Measurements from ENCODE around the gene SLC6A7. TPM values are rescaled to one million over a fixed set of nuclear protein-coding genes. Genes with fewer than 3 reads are reported as not detected.

Gene SLC6A7
- total RNA-seq, 1 donor from 2014 or later: not detected

GRCh38 chr5:150248946-150249345 lies 59.1 kb downstream of the SLC6A7 start:
- DNase-seq (ENCODE audit: low spot score): no peak
- intact Hi-C loops (cut with DNase I): loop anchor here (10.0 kb wide), 1 partner anchor 106 kb away; the partner anchor contains the start of gene TCOF1

GRCh38 chr5:150249744-150250143 lies 59.9 kb downstream of the SLC6A7 start:
- intact Hi-C loops (cut with DNase I): loop anchor here (10.0 kb wide), 1 partner anchor 105 kb away; the partner anchor contains the start of gene TCOF1
- no peak for DNase-seq (ENCODE audit: low spot score)

- intact Hi-C loops (cut with DNase I): no loop called here
- no peak for DNase-seq (ENCODE audit: low spot score)
Measured at GRCh38 chr5:150251504-150251903, 61.6 kb downstream of the SLC6A7 start.

- intact Hi-C loops (cut with DNase I): no loop called here
- no peak for DNase-seq (ENCODE audit: low spot score)
Measured at GRCh38 chr5:150252489-150252888, 62.6 kb downstream of the SLC6A7 start.

GRCh38 chr5:150253416-150254208 lies 63.8 kb downstream of the SLC6A7 start:
- intact Hi-C loops (cut with DNase I): no loop called here
- DNase-seq (ENCODE audit: low spot score): no peak

- DNase-seq (ENCODE audit: low spot score): no peak
- intact Hi-C loops (cut with DNase I): no loop called here
Measured at GRCh38 chr5:150254363-150254762, 64.5 kb downstream of the SLC6A7 start.

- intact Hi-C loops (cut with DNase I): no loop called here
- DNase-seq (ENCODE audit: low spot score): no peak
Measured at GRCh38 chr5:150254774-150255173, 64.9 kb downstream of the SLC6A7 start.

GRCh38 chr5:150255659-150256409 lies 66.0 kb downstream of the SLC6A7 start:
- intact Hi-C loops (cut with DNase I): no loop called here
- DNase-seq (ENCODE audit: low spot score): no peak

GRCh38 chr5:150256410-150257064 lies 66.7 kb downstream of the SLC6A7 start:
- intact Hi-C loops (cut with DNase I): no loop called here
- DNase-seq (ENCODE audit: low spot score): no peak

- intact Hi-C loops (cut with DNase I): no loop called here
- no peak for DNase-seq (ENCODE audit: low spot score)
Measured at GRCh38 chr5:150257424-150257823, 67.6 kb downstream of the SLC6A7 start.

- intact Hi-C loops (cut with DNase I): no loop called here
- no peak for DNase-seq (ENCODE audit: low spot score)
Measured at GRCh38 chr5:150258130-150258529, 68.3 kb downstream of the SLC6A7 start.

Other genes with a start within 250 kb of the SLC6A7 start
- gene PDE6A, start 245.3 kb upstream of the SLC6A7 start, total RNA-seq: 0.13 TPM
- gene SLC26A2, start 229.3 kb upstream of the SLC6A7 start, total RNA-seq: 5.8 TPM
- 2.7 TPM for gene TIGD6, start 189.4 kb upstream of the SLC6A7 start, total RNA-seq
- gene HMGXB3, start 189.3 kb upstream of the SLC6A7 start, total RNA-seq: 17.6 TPM
- 11.9 TPM for gene CSF1R, start 103.5 kb upstream of the SLC6A7 start, total RNA-seq
- gene PDGFRB, start 34.2 kb upstream of the SLC6A7 start, total RNA-seq: 54.6 TPM
- 0.16 TPM for gene CDX1, start 23.3 kb upstream of the SLC6A7 start, total RNA-seq
- 22.7 TPM for gene CAMK2A, start 99.7 kb downstream of the SLC6A7 start, total RNA-seq
- gene ARSI, start 112.8 kb downstream of the SLC6A7 start, total RNA-seq: 0.38 TPM
- 15.5 TPM for gene TCOF1, start 167.6 kb downstream of the SLC6A7 start, total RNA-seq
- 239 TPM for gene CD74, start 222.8 kb downstream of the SLC6A7 start, total RNA-seq

Data from cardiac septum (tissue), 1 donor.